Activated CD4-positive, alpha-beta T cell treated with anti-CD3 and anti-CD28 coated beads, Interleukin-2, amount 50 U/mL, for 1 hour (primary cell): ENCODE data around the gene COBL.

ENCODE experiments used
- DNase-seq: peaks from one replicate; pipeline ENCODE4 v3.0.0-alpha.2; 2020

COBL gene

DNA sequence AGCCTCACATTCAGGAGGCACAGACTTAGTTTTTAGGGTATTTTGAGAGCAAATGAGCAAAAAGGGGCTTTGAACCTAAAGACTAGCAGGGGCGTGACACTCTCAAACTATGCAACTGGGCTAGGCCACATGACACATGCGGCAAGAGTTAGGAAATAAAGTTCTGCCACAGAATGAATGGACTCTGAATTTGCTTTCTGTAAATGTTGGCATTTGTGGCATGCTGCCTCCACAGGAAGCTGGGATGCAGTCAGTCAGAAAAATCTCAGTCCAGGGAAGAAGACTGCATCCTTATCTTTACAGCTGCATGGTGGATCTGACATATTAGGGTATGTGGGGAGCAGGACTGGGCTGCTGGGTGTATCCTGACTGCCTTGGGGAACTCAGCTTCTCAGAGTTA, 181.0 kb downstream of the COBL start:
- DNase-seq, result no peak

DNA sequence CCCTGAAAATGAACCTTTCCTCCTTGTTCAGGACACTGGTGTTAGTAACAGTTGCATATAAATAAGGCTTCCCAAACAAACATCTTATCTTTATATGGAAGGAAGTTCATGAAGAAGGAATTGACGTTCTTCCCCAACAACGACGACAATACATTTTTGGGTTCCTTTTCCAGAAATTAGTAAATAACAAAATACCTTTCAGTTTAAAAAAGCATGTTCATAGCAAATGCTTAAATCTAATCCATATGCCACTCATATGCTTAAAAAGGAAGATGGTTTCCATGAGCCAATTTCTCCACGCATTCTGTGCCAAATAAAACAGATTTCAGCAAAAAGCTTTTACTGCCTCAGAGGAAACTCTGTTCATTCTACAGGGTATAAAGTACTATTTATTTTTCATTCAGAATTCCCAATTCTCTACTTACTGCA, 182.6 kb downstream of the COBL start:
- no peak for DNase-seq

DNA sequence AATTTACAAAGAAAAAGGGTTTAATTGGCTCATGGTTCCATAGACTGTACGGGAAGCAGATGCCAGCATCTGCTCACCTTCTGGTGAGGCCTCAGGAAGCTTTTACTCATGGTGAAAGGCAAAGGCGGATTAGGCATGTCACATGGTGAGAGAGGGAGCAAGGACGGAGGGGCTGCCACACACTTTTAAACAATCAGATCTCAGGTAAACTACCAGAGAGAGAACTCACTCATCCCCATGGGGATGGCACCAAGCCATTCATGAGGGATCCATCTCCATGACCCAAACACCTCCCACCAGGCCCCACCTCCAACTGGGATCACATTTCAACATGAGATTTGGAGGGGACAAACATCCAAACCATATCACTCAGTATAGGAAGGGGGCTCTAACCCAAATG, 183.9 kb downstream of the COBL start:
- DNase-seq, result no peak

DNA sequence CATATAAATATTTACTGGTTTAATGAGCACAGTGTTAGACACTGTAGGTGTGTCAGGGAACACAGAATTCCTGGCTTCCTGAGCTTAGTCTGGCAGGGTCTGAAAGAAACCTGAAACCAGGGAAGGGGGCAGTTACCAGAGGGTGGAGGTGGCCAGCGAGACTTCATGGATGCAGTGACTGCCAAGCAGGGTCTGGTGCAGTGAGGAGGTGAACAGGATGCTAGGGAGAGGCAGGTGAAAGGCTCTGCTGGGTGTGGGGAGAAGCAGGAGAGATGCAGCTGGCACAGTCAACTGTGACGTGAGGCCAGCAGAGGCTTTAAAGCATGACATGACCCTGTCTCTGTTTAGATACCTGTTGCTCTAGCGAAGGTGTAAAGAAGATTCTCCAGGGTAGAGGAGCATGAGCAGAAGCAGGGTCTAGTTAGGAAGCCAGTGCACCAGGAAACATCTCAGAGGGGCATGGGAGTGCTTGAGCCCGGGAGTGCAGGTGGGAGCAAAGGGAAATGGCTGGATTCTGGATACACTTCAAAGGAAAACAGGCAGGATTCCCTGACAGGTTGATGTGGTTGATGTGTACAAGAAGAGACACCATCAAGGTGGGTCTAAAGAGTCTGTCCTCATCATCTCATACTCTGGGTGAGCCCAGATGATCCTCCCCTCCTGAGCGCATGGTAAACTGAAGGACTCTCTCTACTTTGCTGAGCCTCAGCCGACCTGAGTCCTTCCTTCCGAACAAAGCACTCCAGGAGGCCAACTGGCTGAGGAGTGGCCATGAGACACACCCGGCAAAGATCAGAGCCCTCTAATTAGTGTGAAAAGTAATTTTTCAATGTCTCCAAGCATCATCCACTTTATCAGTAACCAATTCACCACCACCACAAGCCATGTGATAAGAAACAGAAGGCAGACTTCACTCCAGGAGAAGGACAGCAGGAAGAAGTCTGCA, 186.8 kb downstream of the COBL start:
- no peak for DNase-seq

DNA sequence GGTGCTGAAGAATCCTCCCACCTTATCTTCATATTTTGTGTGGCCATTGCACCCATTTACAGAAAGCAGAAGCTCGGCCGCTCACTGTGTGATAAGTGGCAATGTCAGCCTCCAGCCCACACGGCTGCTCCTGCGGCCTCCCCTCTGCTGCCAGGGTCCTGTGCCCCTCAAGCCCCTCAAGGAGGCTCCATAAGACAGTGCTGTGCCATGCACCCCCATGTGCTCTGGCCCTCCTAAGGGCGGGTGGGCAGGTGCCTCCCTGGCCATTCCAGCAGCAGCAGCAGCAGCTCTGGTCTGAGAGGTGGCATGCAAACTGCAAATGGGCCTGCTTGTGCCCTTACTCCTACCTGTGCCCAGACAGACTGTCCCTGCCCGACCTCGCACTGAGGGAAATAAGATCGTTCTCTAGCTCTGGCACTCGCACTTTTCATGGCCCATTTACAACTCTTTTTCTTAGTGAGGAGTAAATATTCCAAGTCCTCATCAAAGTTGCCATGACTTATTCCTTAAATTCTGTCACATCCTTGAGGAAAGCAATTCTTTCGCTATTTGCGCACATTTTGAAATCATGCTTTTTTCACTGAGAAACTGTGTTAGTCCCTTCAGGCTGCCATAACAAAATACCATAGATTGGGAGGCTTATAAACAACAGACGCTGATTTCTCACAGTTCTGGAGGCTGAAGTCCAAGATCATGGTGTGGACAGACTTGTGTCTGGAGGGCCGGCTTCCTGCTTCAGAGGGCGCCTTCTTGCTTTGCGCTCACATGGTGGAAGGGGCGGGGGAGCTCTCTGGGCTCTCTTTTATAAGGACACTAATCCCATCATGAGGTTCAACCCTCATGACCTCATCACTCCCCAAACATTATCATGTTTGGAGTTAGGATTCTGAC, 187.8 kb downstream of the COBL start:
- no peak for DNase-seq

DNA sequence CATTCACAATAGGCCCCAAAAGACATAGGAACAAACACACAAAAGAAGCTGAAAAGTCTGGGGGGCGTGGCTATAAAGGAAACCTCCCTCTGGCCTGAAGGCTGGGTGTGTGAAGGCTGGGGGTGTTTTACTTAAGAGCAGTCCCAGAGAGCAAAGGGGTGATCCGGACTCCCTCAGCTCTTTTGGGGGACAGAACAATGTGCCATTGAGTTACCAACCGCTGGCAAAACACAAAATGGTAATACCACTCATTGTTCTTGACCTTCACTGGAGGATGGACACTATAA, 189.0 kb downstream of the COBL start:
- no peak for DNase-seq

DNA sequence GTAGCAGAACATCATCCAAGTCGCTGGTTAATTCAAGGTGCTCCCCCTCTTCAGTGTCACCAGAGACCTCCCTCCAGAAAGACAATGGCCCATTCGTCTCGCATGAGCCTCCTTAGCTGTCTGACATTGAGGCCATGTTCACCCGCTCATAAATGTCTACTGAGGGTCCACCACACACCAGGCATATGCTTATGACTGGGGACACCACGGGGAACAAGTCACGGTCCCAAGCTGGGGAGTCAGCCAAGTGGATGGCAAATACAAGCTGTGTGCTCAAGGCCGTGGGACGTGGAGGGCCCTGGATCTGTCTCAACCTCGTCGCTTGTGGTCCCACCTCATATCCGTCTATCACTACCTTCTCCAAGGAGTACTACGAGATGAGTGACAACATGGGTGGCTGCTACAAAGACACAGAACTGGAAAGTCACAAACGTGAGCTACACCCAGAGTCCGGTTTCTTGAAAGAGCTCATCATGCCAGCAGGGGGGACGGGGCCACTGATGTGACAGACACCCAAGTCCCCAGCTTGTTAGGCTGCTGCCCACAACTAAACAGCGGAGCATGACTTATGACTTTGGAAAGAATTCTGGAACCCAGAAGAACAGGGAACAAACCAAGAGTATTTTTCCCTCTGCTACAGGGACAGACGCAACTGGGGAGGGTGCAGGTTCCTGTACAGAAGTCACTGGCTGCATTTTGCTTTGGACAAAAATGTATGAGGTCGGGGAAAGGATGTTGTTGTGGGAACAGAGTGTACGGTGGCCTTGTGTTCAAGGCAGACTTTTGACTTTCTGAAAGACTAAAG, 189.6 kb downstream of the COBL start:
- DNase-seq, result no peak

DNA sequence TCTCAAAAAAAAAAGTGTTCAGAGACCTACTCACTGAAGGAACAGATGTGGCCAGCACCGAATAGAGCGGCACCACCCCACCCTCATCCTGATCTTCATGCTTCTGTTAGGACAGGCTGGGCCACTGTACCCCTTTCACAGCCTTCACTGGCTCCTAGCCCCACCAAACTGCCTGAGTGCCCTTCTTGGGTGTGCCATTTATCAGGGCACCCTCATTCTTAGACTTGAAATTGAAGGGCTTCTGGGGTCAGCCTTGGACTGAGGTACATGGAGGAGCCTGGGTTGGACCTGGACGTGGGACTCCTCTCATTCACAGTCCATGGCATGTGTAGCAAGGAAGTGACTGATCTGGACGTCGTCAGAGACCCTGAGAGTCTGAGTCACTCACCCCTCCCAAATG, 190.3 kb downstream of the COBL start:
- DNase-seq, result no peak

DNA sequence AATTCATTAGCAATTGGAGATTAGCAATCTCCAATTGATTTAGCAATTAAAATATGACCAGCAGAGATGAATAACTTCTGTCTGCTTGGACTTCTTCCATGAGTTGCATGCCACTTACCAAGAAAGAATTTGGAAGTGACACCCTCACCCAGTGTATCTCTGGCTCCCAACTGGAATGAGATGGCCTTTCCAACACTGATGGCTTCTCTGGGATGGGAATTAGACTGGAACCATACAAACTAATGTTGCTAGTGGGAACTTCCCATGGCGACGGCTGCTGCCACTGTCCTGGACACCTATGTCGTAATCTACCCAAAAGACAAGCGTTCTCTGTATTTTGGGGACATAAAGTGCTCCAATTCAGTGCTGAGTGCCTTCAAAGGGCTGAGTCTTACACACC, 192.3 kb downstream of the COBL start:
- DNase-seq, result no peak

DNA sequence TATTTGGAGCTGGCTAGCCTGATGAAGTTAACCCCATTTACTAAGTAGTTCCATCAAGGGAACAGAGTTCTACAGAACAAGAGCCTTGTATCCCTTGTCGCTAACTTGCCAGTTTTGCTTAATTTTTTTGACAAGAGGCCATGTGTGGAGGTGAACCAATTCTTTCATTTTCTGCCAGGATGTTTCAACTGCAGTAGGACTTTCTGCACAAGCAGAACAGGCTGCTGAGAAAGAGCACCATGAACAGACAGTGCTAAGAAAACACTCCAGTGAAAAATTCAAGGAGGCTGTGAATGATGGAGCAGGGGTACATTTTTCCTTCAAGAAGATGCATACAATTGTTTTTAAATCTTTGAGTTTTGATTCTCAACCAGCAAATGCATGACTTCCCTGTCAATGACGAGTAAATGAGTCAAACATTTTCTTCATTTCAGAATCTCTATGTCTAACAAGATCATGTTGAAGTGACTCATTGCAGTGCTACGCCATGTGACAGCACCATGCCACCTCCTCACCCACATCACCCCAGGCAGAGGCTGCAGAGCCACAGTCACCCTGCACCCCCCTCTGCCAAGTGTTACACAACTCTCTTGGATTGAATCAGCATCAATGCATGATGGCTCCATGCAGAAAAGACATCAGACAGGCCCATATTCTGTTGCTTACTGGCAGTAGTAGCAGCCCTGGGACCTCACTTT, 193.1 kb downstream of the COBL start:
- DNase-seq, result no peak

DNA sequence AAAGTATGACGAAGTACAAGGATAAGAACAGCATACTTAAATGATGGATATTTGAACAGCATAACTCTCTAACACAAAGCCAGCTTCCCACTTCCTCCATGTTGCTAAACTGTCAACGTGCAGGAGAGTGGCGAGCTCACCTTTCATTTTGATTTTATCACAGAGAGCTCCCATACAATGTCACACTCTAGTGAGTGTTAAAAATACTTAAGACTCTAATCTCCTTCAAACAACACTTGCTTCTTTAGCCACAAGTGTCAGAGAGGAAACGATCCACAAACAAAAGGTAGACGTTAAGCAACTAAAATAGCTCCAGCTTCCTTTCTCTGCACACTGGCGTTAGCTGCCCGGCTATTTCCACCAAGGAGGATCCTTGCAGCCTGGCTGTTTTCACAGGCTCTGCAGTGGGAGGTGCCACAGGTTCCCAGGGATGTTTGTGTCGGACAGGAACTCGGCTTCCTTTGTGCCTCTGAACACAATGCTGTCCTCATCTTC, 194.6 kb downstream of the COBL start:
- DNase-seq, result no peak

DNA sequence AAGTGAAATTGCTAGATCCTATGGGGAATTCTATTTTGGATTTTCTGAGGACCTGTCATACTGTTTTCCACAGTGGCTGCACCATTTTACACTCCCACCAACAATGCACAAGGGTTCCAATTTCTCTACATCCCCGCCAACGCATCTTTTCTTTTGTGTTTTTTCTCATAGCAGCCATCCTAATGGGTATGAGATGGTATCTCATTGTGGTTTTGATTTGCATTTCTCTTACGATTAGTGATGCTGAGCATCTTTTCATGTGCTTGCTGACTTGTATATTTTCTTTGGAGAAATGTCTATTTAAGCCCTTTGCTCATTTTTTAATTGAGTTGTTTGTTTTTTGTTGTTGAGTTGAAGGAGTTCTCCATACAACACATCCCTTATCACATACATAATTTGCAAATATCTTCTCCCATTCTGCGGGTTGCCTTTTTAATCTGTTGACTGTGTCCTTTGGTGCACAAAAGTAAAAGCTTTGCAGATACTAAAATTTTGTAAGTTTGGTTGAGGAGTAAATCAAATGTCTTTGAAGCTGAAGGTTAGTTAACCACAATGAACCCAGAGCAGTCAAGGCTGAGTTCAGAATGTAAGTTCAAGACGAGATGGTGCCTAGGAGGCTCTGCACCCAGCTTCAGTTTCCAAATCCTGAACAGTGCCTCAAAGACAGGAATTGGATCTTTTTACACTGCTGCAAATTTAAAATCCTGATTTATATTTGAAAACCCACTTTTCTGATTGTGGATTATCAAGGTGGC, 195.4 kb downstream of the COBL start:
- no peak for DNase-seq

DNA sequence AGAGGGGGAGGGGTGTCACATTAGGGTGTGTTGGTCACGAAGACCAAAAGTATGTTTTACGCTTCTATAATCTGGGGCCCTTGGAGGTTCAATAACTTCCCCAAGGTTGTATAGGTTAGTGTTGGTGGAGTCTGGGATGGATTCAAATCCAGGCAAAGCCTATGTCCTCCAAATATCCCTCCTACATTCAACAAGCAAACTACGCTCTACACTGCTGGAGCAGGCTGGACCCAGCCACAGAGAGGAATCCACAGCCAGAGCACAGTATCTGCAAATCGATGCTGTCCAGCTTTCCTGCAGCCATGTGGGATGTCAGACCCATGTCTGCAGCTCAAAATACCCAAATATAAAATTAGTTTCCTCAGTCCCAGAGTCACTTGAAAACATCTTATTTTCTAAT, 198.0 kb downstream of the COBL start:
- DNase-seq, result no peak

DNA sequence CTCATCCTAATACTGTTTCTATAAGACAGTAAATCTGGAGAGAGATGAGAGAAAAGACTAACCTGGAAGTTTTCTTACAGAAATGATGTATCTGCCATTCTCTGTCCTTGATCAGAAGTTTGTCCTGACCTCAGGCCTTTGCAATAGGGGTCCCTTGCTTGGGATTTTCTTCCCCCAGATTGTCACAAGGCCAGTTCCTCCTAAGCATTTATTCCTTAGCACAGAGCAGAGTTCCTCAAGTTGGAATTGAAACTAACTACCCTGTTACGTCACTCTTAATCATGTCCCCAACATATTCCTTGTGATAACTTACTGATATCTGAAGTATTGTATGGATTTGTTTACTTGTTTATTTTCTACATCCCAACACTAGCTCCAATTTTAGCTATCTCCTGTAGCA, 202.1 kb downstream of the COBL start:
- DNase-seq, result no peak

DNA sequence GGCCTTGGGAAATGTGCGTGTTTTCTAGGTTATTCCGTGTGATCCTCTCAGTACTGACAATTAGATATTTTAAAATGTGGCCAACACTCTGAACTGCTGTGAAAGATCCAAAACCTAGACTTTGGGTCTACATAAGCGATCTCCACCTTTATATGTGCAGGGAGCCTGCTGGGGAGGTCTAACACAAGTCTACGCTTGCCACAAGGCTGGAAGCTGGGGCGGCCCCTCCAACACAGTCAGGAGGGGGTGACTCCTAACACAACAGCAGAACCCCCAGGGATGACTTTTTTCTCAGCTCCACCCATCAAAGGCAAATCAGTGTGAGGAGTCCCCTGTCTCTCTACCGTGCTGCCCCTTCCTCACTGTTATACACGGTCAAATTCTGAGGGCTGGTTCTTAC, 202.6 kb downstream of the COBL start:
- DNase-seq, result no peak

DNA sequence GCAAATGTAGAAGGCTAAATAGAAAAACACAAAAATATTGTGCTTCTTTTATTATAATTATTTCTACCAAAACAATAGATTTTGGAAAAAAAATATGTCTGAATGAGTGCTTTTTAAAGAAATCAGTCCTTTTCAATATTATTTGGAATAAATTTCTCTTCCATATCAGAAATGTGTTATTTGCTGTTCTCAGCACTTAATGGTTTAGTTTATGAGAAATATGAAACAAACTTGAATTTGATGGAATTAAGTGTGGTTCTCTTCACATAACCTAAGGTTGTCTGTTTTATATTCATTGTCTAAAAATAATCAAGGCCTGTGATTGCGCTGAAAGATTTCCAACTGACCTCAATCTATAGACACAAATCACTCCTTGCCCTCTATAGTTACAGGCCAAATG, 203.0 kb downstream of the COBL start:
- no peak for DNase-seq

DNA sequence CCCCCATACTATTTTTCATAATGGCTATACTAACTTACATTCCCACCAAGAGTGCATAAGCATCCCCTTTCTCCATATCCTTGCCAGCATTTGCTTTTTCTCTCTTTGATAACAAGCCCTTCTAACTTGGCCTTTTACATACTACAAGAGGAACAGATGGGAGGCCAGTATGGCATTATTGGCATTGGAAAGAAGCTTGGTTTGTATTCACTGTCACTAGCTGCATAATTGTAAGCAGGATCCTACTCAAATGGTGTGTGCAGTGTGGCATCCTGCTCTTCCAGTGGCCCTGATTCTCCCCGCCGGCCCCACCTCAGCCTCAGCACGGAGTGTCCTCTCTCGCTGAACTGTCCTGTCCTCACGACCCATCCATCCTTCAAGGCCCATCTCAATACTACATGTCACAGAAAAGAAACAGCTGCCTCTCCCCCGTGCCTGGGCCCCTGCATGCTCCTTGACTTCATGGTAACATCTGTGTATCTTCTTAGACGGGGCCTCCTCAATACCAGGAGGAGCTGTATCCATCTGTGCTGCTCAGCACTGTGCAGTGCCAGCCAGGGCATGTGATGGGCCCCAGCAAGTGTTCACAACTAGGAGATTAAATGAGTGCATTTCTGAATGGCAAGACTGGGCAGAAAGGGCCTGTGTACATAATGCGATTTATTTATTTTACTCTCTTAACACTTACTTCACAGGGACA, 205.2 kb downstream of the COBL start:
- no peak for DNase-seq

DNA sequence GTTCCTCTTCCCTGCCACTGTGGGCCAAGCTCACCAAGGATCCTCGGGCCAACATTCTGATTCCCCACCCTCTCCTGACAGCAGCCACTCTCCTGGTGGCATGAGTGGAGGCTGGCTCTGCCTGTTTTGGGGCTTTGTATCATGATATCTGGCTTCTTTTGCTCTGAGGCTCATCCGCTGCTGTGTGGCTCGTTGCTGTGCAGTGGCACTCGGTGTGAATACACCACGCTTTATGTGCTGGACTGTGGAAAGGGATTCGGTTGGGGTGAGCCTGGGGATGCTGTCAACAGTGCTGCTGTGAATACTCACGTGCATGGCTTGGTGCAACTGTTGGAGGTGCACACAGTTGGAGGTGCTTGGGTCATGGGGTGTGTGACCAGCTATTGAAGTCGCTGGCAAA, 208.5 kb downstream of the COBL start:
- no peak for DNase-seq

DNA sequence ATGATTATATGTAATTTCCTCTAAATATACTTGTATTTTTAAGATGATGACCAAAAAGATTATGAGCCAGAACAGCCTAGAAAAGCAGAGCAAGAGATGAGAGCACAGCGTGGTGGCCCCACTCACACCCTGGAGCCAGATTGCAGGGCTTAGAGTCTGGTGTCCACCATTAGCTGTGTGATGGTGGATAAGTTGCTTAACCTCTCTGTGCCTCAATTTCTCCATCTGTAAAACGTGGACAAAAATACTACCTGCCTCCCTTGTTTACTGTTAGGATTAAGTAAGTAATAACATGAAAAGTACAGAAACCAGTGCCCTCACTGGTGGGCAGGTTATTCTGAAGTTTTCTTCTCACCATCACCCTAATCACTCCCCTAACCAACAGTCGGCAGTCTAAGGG, 212.3 kb downstream of the COBL start:
- DNase-seq, result no peak

DNA sequence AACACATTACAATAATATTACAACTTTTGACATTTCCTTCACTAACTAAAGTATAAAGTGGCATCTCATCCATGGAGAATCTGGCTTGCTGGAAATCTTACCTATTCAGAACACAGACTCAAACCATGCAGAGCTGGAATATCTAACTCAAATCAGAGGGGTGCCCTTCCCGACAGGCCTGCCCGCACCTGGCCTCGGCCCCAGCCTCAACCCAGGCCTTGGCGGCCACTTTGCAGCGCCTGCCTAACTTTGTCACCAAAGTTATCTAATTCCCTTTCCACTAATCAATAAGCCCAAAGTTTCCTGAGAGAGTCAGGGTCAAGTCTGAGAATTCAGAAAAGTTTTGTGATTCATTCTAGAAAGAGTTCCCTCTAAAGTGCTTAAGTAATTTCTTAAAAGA, 212.9 kb downstream of the COBL start:
- DNase-seq, result no peak

DNA sequence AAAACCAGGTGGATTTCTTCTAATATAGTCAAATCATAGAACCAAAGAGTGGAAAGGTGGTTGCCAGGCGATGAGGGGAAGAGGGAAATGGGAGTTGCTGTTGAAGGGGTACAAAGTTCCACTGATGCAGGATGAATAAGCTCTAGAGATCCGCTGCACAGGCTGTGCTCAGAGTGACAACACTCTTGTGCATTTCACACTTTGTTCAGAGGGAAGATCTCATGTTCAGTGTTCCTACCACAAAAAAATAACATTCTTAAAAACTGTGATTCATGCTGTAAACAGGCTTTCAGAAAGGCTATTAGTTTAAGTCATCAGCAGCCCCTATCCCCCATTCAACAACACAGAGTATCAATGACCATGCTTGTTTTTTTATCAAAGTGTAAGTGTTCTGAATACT, 213.8 kb downstream of the COBL start:
- DNase-seq, result no peak
